K562 (cell line): Measurements from ENCODE around the gene ING2. TPM values are rescaled to one million over a fixed set of nuclear protein-coding genes. Genes with fewer than 3 reads are reported as not detected.

Experiments
- ATAC-seq: fragments of 200-7000 bp; cut with Tn5 transposase; 3 replicates; pipeline ENCODE4 v1.9.1; 2020; ENCODE audit warnings: moderate library complexity
- BruUV-seq: library from RNA; stranded (reverse); fragments of 400-500 nt; replicated peaks from 2 replicates; lab custom pipeline; 2021; lab: Mats Ljungman, UMichigan
- CTCF ChIA-PET: fragments of 300-600 bp; formaldehyde crosslinking; extraction: SDS; loops from one replicate; lab custom pipeline; 2021; ENCODE audit warnings: low intra/inter-chr PET ratio; lab: Yijun Ruan, JAX
- POLR2A ChIA-PET: fragments of 300-600, 350-650 bp; sonication (Branson Sonifier 250); formaldehyde crosslinking; extraction: SDS; loops from one replicate; lab custom pipeline; 2021; ENCODE audit warnings: antibody characterized with exemption, inconsistent platforms; lab: Yijun Ruan, JAX
- DNase-seq, 4 experiments: peaks; one replicate each; pipeline versions ENCODE4 v3.0.0 to v3.0.0-alpha.2; 2011 to 2018; ENCODE audit warnings: low spot score in 3 of 4, mixed read lengths in 3 of 4; ENCODE audit errors: extremely low read depth in 1 of 4
- FAIRE-seq: peaks from 2 replicates; lab custom pipeline; 2011; peaks lifted over from hg19 to GRCh38; lab: Jason Lieb, UNC
- H2AFZ ChIP-seq: 2 replicates; pipeline ENCODE4 v1.6.0; 2011; ENCODE audit warnings: low read depth, low read length, control low read depth, inconsistent platforms
- H3K27ac ChIP-seq: fragments of 200-600 bp; 3 replicates; pipeline ENCODE4 v1.8.0; 2011; ENCODE audit warnings: low read depth, mild to moderate bottlenecking, control low read depth, inconsistent platforms, low read length, moderate library complexity, mixed read lengths; ENCODE audit errors: extremely low read depth
- H3K27me3 ChIP-seq, 2 experiments: fragments of 300-600 bp in 1 of 2; 2 replicates in 1 of 2; 3 replicates in 1 of 2; pipeline versions ENCODE4 v1.6.0 to v1.8.0; 2011; ENCODE audit warnings: inconsistent platforms in 2 of 2, low read length in 2 of 2, mild to moderate bottlenecking in 1 of 2, mixed read lengths in 1 of 2, moderate library complexity in 1 of 2; ENCODE audit not compliant: control insufficient read depth in 2 of 2, insufficient read depth in 2 of 2
- H3K36me3 ChIP-seq: fragments of 300-600 bp; 3 replicates; pipeline ENCODE4 v1.8.0; 2011; ENCODE audit warnings: mild to moderate bottlenecking, low read length, inconsistent platforms; ENCODE audit not compliant: control insufficient read depth, insufficient read depth
- H3K4me1 ChIP-seq, 2 experiments: fragments of 200-600 bp in 1 of 2; replicated peaks in 1 of 2; 2 replicates in 1 of 2; 3 replicates in 1 of 2; pipeline versions ENCODE4 v1.5.1 to v1.8.0; 2011; ENCODE audit warnings: inconsistent platforms in 2 of 2, low read length in 2 of 2, mild to moderate bottlenecking in 1 of 2, mixed read lengths in 1 of 2, moderate library complexity in 1 of 2; ENCODE audit not compliant: control insufficient read depth in 2 of 2, insufficient read depth in 2 of 2
- H3K4me2 ChIP-seq: 2 replicates; pipeline ENCODE4 v1.6.1; 2011; ENCODE audit warnings: low read length, control low read depth, inconsistent platforms, mixed read lengths; ENCODE audit not compliant: insufficient read depth
- H3K4me3 ChIP-seq: fragments of 200-600 bp; sonication (generic), shearing (Covaris generic); 2 replicates; pipeline ENCODE4 v1.5.1; 2016; ENCODE audit warnings: control low read depth, inconsistent platforms
- H3K79me2 ChIP-seq: fragments of 200-600 bp; 3 replicates; pipeline ENCODE4 v1.8.0; 2011; ENCODE audit warnings: low read length, inconsistent platforms; ENCODE audit not compliant: control insufficient read depth, insufficient read depth
- H3K9ac ChIP-seq, 2 experiments: 2 replicates each; pipeline versions ENCODE4 v1.6.0 to v1.6.1; 2011; ENCODE audit warnings: low read depth in 2 of 2, low read length in 2 of 2, control low read depth in 1 of 2, inconsistent platforms in 1 of 2, mild to moderate bottlenecking in 1 of 2, mixed read lengths in 1 of 2; ENCODE audit not compliant: insufficient read depth in 1 of 2
- H3K9me1 ChIP-seq: one replicate; pipeline ENCODE4 v1.6.0; 2011; ENCODE audit warnings: inconsistent platforms, mild to moderate bottlenecking, low read length, moderate library complexity; ENCODE audit not compliant: control insufficient read depth, insufficient read depth
- H3K9me3 ChIP-seq: replicated peaks from 2 replicates; pipeline ENCODE4 v1.5.1; 2011; ENCODE audit warnings: low read depth, low read length, inconsistent platforms; ENCODE audit not compliant: control insufficient read depth, insufficient read depth
- H4K20me1 ChIP-seq: replicated peaks from 2 replicates; pipeline ENCODE4 v1.6.1; 2011; ENCODE audit warnings: low read length, inconsistent platforms, mixed read lengths; ENCODE audit not compliant: control insufficient read depth, insufficient read depth
- ARID3B ChIP-seq: fragments of 250-450 bp; sonication (Bioruptor Pico); IDR thresholded peaks from 2 replicates; pipeline ENCODE4 v1.4.0; 2020; ENCODE audit warnings: borderline replicate concordance
- CBX2 ChIP-seq: fragments of 200-600 bp; sonication (generic); IDR thresholded peaks from one replicate; pipeline ENCODE4 v1.6.1; 2012; ENCODE audit warnings: mild to moderate bottlenecking, low read length, inconsistent platforms; ENCODE audit not compliant: insufficient read depth, poor library complexity, severe bottlenecking
- CBX3 ChIP-seq, 2 experiments: IDR thresholded peaks; 1 replicate in 1 of 2; 2 replicates in 1 of 2; pipeline ENCODE4 v1.6.1; 2012; ENCODE audit warnings: inconsistent platforms in 2 of 2, low read length in 2 of 2, borderline replicate concordance in 1 of 2, control low read depth in 1 of 2
- ESRRB ChIP-seq: fragments of 250-450 bp; sonication (Bioruptor Pico); IDR thresholded peaks from 2 replicates; pipeline ENCODE4 v1.5.0; 2020; ENCODE audit warnings: mild to moderate bottlenecking, moderate library complexity, borderline replicate concordance
- ETS1 ChIP-seq: conservative IDR thresholded peaks from 2 replicates; pipeline ENCODE4 v1.6.1; 2011; ENCODE audit warnings: low read depth, mild to moderate bottlenecking, low read length; ENCODE audit not compliant: control insufficient read depth
- MAFF ChIP-seq: IDR thresholded peaks from 2 replicates; pipeline ENCODE4 v1.6.1; 2012; ENCODE audit warnings: low read length, improper control_type of control experiment
- MEIS2 ChIP-seq: fragments of 450-650 bp; IDR thresholded peaks from 2 replicates; pipeline ENCODE4 v1.6.1; 2014; ENCODE audit warnings: mild to moderate bottlenecking; ENCODE audit not compliant: partially characterized antibody
- PHF21A ChIP-seq: fragments of 450-650 bp; IDR thresholded peaks from 2 replicates; pipeline ENCODE4 v1.6.1; 2017; ENCODE audit warnings: low read depth, borderline replicate concordance
- POLR3G ChIP-seq: IDR thresholded peaks from 2 replicates; pipeline ENCODE4 v1.6.1; 2011; ENCODE audit not compliant: insufficient read length, insufficient replicate concordance; ENCODE audit errors: extremely low read depth
- RBM22 ChIP-seq: fragments of 200-400 bp; formaldehyde crosslinking; IDR thresholded peaks from 2 replicates; pipeline ENCODE4 v1.6.1; 2018; ENCODE audit warnings: low read length, low read depth; ENCODE audit not compliant: poor library complexity, severe bottlenecking
- SNRNP70 ChIP-seq: fragments of 200-400 bp; formaldehyde crosslinking; optimal IDR thresholded peaks from 2 replicates; pipeline ENCODE3; 2017; ENCODE audit warnings: low read depth, low read length
- SP1 ChIP-seq: sonication (generic); formaldehyde crosslinking; IDR thresholded peaks from 2 replicates; pipeline ENCODE4 v1.8.1; 2022; ENCODE audit warnings: mild to moderate bottlenecking, missing genetic modification reagents
- STAT5A ChIP-seq: IDR thresholded peaks from 2 replicates; pipeline ENCODE4 v1.6.1; 2012; ENCODE audit warnings: low read length, inconsistent platforms, borderline replicate concordance
- ZNF316 ChIP-seq: fragments of 450-650 bp; IDR thresholded peaks from 2 replicates; pipeline ENCODE4 v1.6.1; 2016
- ZNF586 ChIP-seq: fragments of 450-650 bp; formaldehyde crosslinking; conservative IDR thresholded peaks from 2 replicates; pipeline ENCODE4 v1.4.0; 2020; ENCODE audit warnings: mild to moderate bottlenecking, moderate library complexity
- ZNF668 ChIP-seq: fragments of 250-450 bp; sonication (Bioruptor Pico); IDR thresholded peaks from 2 replicates; pipeline ENCODE4 v1.8.0; 2022; ENCODE audit warnings: mild to moderate bottlenecking, inconsistent platforms
- WGBS: fragments of 100-300 bp; shearing (Covaris generic); methylation state at CpG from one replicate; pipeline ENCODE4 v1.1.6; 2016; ENCODE audit warnings: low coverage, mixed read lengths; ENCODE audit not compliant: insufficient coverage; ENCODE audit errors: missing lambda C conversion rate; 5-methylcytosine and 5-hydroxymethylcytosine counted together
- in situ Hi-C: fragments of 300-500 bp; cut with MboI; formaldehyde crosslinking; loops from 4 replicates; pipeline ENCODE4 v1.15.0; 2018; ENCODE audit warnings: inconsistent platforms, mixed read lengths
- intact Hi-C: fragments of 100-400 bp; cut with micrococcal nuclease; formaldehyde crosslinking; loops from 2 replicates; pipeline ENCODE4 v1.14.2; 2022
- polyA plus RNA-seq, 8 experiments: library from polyadenylated mRNA; depleted of rRNA in 4 of 8; stranded (reverse) in 5 of 8; unstranded in 3 of 8; fragments of >200 nt; fragmentation: Nextera tagmentation in 2 of 8; fragmentation: Illumina TruSeq in 1 of 8; extraction: Ambion mirVana in 2 of 8; extraction: Trizol in 1 of 8; gene quantifications; 2 replicates each; pipeline versions ENCODE4 v1.2.1 to v1.2.3, GENCODE V29; 2011 to 2014; ENCODE audit warnings: inconsistent platforms in 1 of 8, missing spikeins in 1 of 8
- total RNA-seq, 7 experiments: library from RNA; depleted of rRNA in 6 of 7; stranded (reverse); fragments of >200 nt in 6 of 7; fragmentation: Illumina TruSeq in 2 of 7; extraction: Trizol in 2 of 7; gene quantifications; 2 replicates each; pipeline versions ENCODE4 v1.2.1 to v1.2.3, GENCODE V29; 2011 to 2021; ENCODE audit warnings: low replicate concordance in 1 of 7

The ING2 gene
- total and polyA plus RNA-seq, 9 of the 15 experiments (the other 6 are each of a cell fraction or from before 2014, with no cell fraction given) = 2.9 to 21.4 (median 12.4) TPM

GRCh38 chr4:183554878-183555585 lies 50.2 kb downstream of the ING2 start:
- Histone ChIP-seq H2AFZ (no peak overlapping the region), H3K27ac (no peak overlapping the region), H3K36me3 (no peaks in the 10 kb centered on the region), H3K27me3 (peaks cover 7 to 17% of the 10 kb centered on the region in 2 experiments; a peak in 4 of 5 replicates), H3K9ac (no peak overlapping the region), H3K4me1 (no peaks in the 10 kb centered on the region), H3K9me3 (no peaks in the 10 kb centered on the region; the same call in 1 of the 2 replicates), H4K20me1 (no peaks in the 10 kb centered on the region; the same call in 1 of the 2 replicates), H3K9me1 (no peaks in the 10 kb centered on the region), H3K4me2 (no peak overlapping the region), H3K79me2 (no peaks in the 10 kb centered on the region), H3K4me3 (no peak overlapping the region)
- ChIA-PET POLR2A (no interaction called here), CTCF (no interaction called here)
- no peak for ATAC-seq
- DNase-seq = no peak
- FAIRE-seq = no peak
- in situ Hi-C loops = no loop called here
- WGBS = 12% methylated on average over 8 of the region's 8 CpGs
- intact Hi-C loops = no loop called here
- TF ChIP-seq SNRNP70 (no peak), ZNF586 (CRISPR knock-in tag) (no peak), CBX2 (no peak), ETS1 (no peak), PHF21A (no peak), MAFF (no peak), RBM22 (no peak), MEIS2 (no peak), POLR3G (no peak), ZNF316 (no peak), SP1 (CRISPR knock-in tag) (no peak), CBX3 (IDR thresholded peaks at IDR 0.05; ENCODE audit: borderline replicate concordance in 1 of 2, low read length in 2 of 2) (no peak), STAT5A (no peak), ZNF668 (CRISPR knock-in tag) (no peak), ARID3B (no peak), ESRRB (CRISPR knock-in tag) (no peak)
- BruUV-seq = no TSS peak
